Erythroblast (primary cell): ENCODE results near the gene PKP4.

ENCODE experiments used
- GATA1 ChIP-seq: IDR thresholded peaks from 2 replicates; pipeline ENCODE4 v1.6.1; 2011; ENCODE audit warnings: low read depth, mild to moderate bottlenecking, control low read depth, low read length, moderate library complexity
- POLR2A ChIP-seq: IDR thresholded peaks from 2 replicates; pipeline ENCODE4 v1.6.1; 2011; ENCODE audit warnings: mild to moderate bottlenecking, low read length

- TF ChIP-seq POLR2A = no peak
- no peak for TF ChIP-seq GATA1
Measured at GRCh38 chr2:158702740-158703139, 246.0 kb downstream of the PKP4 start.
